Body of pancreas (tissue), 4 donors: Measurements from ENCODE around the gene RBBP4. TPM values are rescaled to one million over a fixed set of nuclear protein-coding genes. Genes with fewer than 3 reads are reported as not detected.

Experiments
- ATAC-seq: fragments of 150-250 bp; one replicate; pipeline ENCODE4 v1.9.1; 2016
- DNase-seq, 4 donors: peaks; one replicate each; pipeline ENCODE4 v3.0.0-alpha.2; 2019
- H3K27ac ChIP-seq, 4 donors: fragments of 200-600 bp; sonication (generic); 1 replicate in 3 of 4; 2 replicates in 1 of 4; pipeline versions ENCODE4 v1.5.1 to v1.6.1; 2016 to 2019; ENCODE audit warnings: mild to moderate bottlenecking in 1 of 4, mixed read lengths in 1 of 4, moderate library complexity in 1 of 4
- H3K27me3 ChIP-seq, 2 donors: fragments of 200-600 bp; sonication (generic); one replicate each; pipeline ENCODE4 v1.6.0; 2016; ENCODE audit warnings: mild to moderate bottlenecking in 1 of 2
- H3K36me3 ChIP-seq, 2 donors: fragments of 200-600 bp; sonication (generic); replicated peaks in 1 of 2; 2 replicates each; pipeline ENCODE4 v1.5.1; 2016; ENCODE audit warnings: low read depth in 2 of 2; ENCODE audit not compliant: insufficient read depth in 1 of 2
- H3K4me1 ChIP-seq: fragments of 200-600 bp; sonication (generic); one replicate; pipeline ENCODE4 v1.6.0; 2016
- H3K4me3 ChIP-seq, 2 donors: fragments of 200-600 bp; sonication (generic); 1 replicate in 1 of 2; 2 replicates in 1 of 2; pipeline ENCODE4 v1.5.1; 2016 to 2019
- H3K9me3 ChIP-seq, 3 donors: fragments of 200-600 bp; sonication (generic); 1 replicate in 2 of 3; 2 replicates in 1 of 3; pipeline ENCODE4 v1.5.1; 2016
- CTCF ChIP-seq, 7 experiments: fragments of 450-650 bp in 4 of 7; fragments of 200-600 bp in 3 of 7; sonication (generic) in 3 of 7; IDR thresholded peaks; one replicate each; pipeline ENCODE4 v1.5.1; 2016 to 2019; ENCODE audit warnings: antibody characterized with exemption in 7 of 7
- POLR2A ChIP-seq, 3 donors: fragments of 450-650 bp; IDR thresholded peaks; one replicate each; pipeline ENCODE4 v1.6.1; 2016; ENCODE audit warnings: antibody characterized with exemption in 3 of 3, mild to moderate bottlenecking in 2 of 3
- WGBS, 2 donors: methylation state at CpG; one replicate each; pipeline ENCODE4 v1.1.5; 2017; 5-methylcytosine and 5-hydroxymethylcytosine counted together
- intact Hi-C: fragments of 100-400 bp; cut with DNase I; formaldehyde crosslinking; loops from one replicate; pipeline ENCODE4 v1.15.1; 2023
- total RNA-seq, 2 donors: library from RNA; depleted of rRNA; stranded (reverse); fragments of >200 nt; gene quantifications; one replicate each; pipeline ENCODE4 v1.1.0, GENCODE V29; 2016

Gene RBBP4
- total RNA-seq, 2 donors from 2014 or later, result 40.2 to 63.8 TPM

DNA sequence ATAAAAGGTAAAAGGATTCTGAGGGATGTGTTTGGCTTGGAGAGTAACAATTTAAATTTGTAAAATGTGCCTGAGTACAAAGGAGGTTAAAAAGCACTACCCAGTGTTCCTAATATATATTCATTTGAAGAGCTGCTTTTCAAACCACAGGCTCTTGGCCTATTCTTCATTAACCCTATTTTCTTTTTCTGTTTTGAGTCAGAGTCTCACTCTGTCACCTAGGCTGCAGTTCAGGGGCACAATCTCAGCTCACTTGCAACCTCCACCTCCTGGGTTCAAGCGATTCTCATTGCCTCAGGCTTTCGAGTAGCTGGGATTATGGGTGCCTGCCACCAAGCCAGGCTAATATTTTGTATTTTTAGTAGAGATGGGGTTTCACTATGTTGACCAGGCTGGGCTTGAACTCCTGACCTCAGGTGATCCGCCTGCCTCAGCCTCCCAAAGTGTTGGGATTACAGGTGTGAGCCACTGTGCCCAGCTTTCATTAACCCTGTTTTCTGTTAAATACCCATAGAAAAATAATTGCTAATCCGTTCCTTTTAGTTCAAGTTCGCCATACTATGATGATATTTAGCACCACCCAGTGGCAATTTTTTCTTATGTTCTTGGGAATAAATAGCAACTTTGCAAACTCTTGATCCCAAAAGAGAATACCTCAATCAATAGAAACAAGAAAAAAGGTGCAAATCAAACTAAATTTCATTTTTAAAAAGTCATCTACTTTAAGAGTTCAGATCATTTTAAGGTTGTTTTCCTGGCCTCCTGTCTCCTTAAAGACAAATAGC lies 31.1 kb upstream of the RBBP4 start:
- 79 to 82% methylated on average over 5 of the region's 5 CpGs for WGBS, 2 donors
- DNase-seq, result no peak
- Histone ChIP-seq H3K27me3 (no peaks in the 10 kb centered on the region), H3K4me1 (no peaks in the 10 kb centered on the region), H3K27ac (no peak overlapping the region), H3K9me3 (no peaks in the 10 kb centered on the region), H3K36me3 (no peaks in the 10 kb centered on the region), H3K4me3 (no peak overlapping the region)
- intact Hi-C loops, result no loop called here
- TF ChIP-seq POLR2A (IDR thresholded peaks at IDR 0.05) (no peak), CTCF (IDR thresholded peaks at IDR 0.05) (peak in 3 of 7 experiments; percentile 13 to 20 (median 15))
- ATAC-seq, result no peak

DNA sequence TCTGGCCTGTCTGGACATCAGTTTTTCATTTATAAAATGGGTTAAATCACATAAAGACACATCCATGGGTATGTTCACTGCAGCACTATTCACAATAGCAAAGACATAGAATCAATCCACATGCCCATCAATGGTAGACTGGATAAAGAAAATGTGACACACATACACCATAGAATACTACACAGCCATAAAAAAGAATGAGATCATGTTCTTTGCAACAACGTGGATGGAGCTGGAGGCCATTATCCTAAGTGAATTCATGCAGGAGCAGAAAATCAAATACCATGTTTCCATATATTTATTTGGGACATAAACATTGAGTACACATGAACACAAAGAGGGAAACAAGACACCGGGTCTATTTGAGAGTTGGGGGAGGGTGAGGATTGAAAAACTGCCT lies 28.8 kb upstream of the RBBP4 start:
- no peaks in the 10 kb centered on the region for H3K27me3 ChIP-seq
- intact Hi-C loops, result no loop called here
- no peaks in the 10 kb centered on the region for H3K36me3 ChIP-seq
- no peak overlapping the region for H3K27ac ChIP-seq
- DNase-seq (no peak), ATAC-seq (no peak)
- H3K4me3 ChIP-seq, result no peak overlapping the region
- H3K4me1 ChIP-seq, result no peaks in the 10 kb centered on the region
- H3K9me3 ChIP-seq, result no peaks in the 10 kb centered on the region
- WGBS, 2 donors, result 89 to 93% methylated on average over 2 of the region's 2 CpGs
- no peak for TF ChIP-seq POLR2A (IDR thresholded peaks at IDR 0.05)
- no peak for TF ChIP-seq CTCF (IDR thresholded peaks at IDR 0.05)

DNA sequence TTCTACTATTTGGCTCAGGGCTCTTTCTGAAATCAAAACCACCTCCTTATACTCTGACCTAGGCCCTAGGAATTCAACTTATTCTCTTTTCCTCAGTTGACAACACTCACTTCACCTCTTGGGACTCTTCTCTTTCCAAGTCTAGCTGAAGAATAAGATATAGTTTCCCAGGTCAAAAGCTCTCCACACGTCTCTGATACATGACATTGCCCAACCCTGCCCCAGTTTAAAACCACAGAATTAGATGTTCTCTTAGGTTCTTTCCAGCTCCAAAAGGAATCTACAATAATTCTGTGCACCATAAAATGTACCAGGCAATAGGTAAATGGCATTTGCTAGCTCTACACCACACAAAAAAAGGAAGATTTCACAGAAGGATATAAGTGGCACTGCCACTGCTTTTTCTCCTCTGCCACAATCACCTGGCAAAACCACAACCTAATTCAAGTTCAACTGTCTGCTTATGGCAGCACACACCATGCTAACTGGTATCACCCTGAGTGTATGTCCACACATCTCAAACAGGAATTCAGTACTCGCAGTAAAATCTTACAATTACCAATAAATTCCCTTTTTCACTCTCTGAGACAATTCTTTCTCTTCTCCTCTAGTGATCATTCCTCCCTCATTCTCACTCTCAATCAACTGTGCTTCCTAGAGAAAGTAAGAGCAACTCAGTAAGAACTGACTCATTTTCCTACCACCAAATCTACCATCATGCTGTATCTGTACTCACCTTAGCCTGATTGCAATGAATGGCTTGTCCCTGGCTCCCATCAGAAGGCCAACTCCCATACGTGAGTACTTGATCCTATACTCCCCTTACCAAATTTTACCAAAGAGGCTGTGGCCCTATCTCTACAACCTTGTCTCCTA lies 28.0 kb upstream of the RBBP4 start:
- Histone ChIP-seq H3K4me1 (no peaks in the 10 kb centered on the region), H3K4me3 (no peak overlapping the region), H3K27ac (no peak overlapping the region), H3K9me3 (no peaks in the 10 kb centered on the region), H3K27me3 (no peaks in the 10 kb centered on the region), H3K36me3 (no peaks in the 10 kb centered on the region)
- WGBS, 2 donors, result 70 to 79% methylated on average over 3 of the region's 3 CpGs
- DNase-seq, result no peak
- TF ChIP-seq CTCF (IDR thresholded peaks at IDR 0.05), result no peak
- TF ChIP-seq POLR2A (IDR thresholded peaks at IDR 0.05), result no peak
- ATAC-seq, result no peak
- intact Hi-C loops, result no loop called here

GRCh38 chr1:32623775-32624174 lies 27.2 kb upstream of the RBBP4 start:
- Histone ChIP-seq H3K9me3 (no peaks in the 10 kb centered on the region), H3K36me3 (no peaks in the 10 kb centered on the region), H3K4me1 (no peaks in the 10 kb centered on the region), H3K27ac (no peak overlapping the region), H3K27me3 (no peaks in the 10 kb centered on the region), H3K4me3 (no peak overlapping the region)
- 78 to 89% methylated on average over 5 of the region's 5 CpGs for WGBS, 2 donors
- DNase-seq, result no peak
- TF ChIP-seq CTCF (IDR thresholded peaks at IDR 0.05), result no peak
- TF ChIP-seq POLR2A (IDR thresholded peaks at IDR 0.05), result no peak
- ATAC-seq, result no peak
- intact Hi-C loops, result no loop called here
